ENCODE measurements around the gene LSM4. TPM values are rescaled to one million over a fixed set of nuclear protein-coding genes. Genes with fewer than 3 reads are reported as not detected.

Gene LSM4
- total and polyA plus RNA-seq, 2 of the 13 experiments (the other 11 are each of a cell fraction or from before 2014, with no cell fraction given), result 65.8 to 166 TPM

DNA sequence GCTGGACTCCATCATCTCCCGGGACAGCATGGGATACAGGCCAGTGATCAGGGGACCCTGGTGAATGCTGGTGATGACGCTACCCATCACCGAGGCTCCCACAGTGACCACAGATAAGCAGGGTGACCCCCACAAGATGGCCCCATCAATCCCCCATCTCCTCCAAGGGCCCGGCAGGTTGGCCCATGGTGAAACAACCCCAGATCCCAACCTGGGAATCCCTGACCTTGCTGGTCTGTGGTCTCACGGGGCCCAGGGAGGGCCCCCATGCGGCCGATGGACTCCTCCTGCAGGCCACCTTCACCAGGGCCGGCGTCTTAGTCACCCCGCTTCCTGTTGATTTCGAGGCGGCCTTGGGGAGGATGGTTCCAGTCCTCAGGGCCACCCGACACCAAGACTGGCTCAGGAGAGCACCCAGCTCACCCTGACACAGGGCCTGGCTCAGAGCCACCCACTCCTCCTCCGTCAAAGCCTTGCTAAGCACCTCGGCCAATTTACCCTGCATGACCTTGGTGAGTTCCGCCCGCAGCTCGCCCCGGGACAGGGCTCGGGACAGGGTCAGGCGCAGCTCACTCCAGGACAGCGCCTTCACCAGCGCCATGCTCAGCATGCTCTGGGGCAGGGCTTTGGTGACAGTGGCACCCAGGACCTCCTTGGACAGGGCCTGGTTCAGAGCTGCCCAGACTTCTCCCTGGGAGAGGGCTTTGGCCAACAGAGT, 58.6 kb downstream of the LSM4 start (continued):
- TF ChIP-seq ARHGAP35 (CRISPR knock-in tag; IDR thresholded peaks at IDR 0.05; ENCODE audit: borderline replicate concordance) (no peak), STAG1 (CRISPR knock-in tag; IDR thresholded peaks at IDR 0.05) (no peak; the same call in 1 of the 2 replicates), ZNF691 (CRISPR knock-in tag; IDR thresholded peaks at IDR 0.05; ENCODE audit: borderline replicate concordance, low read depth) (0 out of 2 replicates have a peak, but pooled peaks have one; percentile 49), ERF (CRISPR knock-in tag; IDR thresholded peaks at IDR 0.05) (peak; percentile 33; the same call in 1 of the 2 replicates), ZNF687 (CRISPR knock-in tag; IDR thresholded peaks at IDR 0.05) (peak; percentile 54), UBTF (CRISPR knock-in tag; IDR thresholded peaks at IDR 0.05) (peak; percentile 53), CREB1 (IDR thresholded peaks at IDR 0.05) (no peak), CREB1 (CRISPR knock-in tag; IDR thresholded peaks at IDR 0.05) (no peak), NFYB (CRISPR knock-in tag; IDR thresholded peaks at IDR 0.05) (no peak), LCORL (IDR thresholded peaks at IDR 0.05) (no peak), LCORL (CRISPR knock-in tag; IDR thresholded peaks at IDR 0.05) (0 out of 2 replicates have a peak, but pooled peaks have one; percentile 46), ATAD3A (CRISPR knock-in tag; IDR thresholded peaks at IDR 0.05) (no peak), RXRA (CRISPR knock-in tag; IDR thresholded peaks at IDR 0.05) (peak; percentile 67; the same call in 1 of the 2 replicates), ZSCAN5A (CRISPR knock-in tag; IDR thresholded peaks at IDR 0.05; ENCODE audit: borderline replicate concordance) (no peak), NR2F6 (IDR thresholded peaks at IDR 0.05) (no peak), NR2F6 (CRISPR knock-in tag; IDR thresholded peaks at IDR 0.05) (peak; percentile 25; the same call in 1 of the 2 replicates), CBX5 (CRISPR knock-in tag; IDR thresholded peaks at IDR 0.05; ENCODE audit: borderline replicate concordance) (peak; percentile 28; the same call in 1 of the 2 replicates), TFDP1 (CRISPR knock-in tag; IDR thresholded peaks at IDR 0.05; ENCODE audit: borderline replicate concordance) (0 out of 2 replicates have a peak, but pooled peaks have one; percentile 35)
- TF ChIP-seq, protein P1, sequence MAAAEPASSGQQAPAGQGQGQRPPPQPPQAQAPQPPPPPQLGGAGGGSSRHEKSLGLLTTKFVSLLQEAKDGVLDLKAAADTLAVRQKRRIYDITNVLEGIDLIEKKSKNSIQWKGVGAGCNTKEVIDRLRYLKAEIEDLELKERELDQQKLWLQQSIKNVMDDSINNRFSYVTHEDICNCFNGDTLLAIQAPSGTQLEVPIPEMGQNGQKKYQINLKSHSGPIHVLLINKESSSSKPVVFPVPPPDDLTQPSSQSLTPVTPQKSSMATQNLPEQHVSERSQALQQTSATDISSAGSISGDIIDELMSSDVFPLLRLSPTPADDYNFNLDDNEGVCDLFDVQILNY (CRISPR knock-in tag; conservative IDR thresholded peaks at IDR 0.05), result no peak
